Neural cell (in vitro differentiated cells): ENCODE results near the gene NUTM2B. TPM values are rescaled to one million over a fixed set of nuclear protein-coding genes. Genes with fewer than 3 reads are reported as not detected.
"Not testable (repeated sequence)": the region's sequence is repeated elsewhere in the genome, so short reads cannot be mapped to it uniquely, and the experiment has no call there.

Experiments used
- H2AFZ ChIP-seq: fragments of 200-600, 300-800 bp; sonication (generic), shearing (Covaris generic); 2 replicates; pipeline ENCODE4 v1.6.0; 2014; ENCODE audit warnings: low read depth, mild to moderate bottlenecking, antibody characterized with exemption, low read length, moderate library complexity
- H3F3A ChIP-seq: fragments of 200-600 bp; shearing (Covaris generic); 2 replicates; pipeline ENCODE4 v1.6.1; 2016; ENCODE audit warnings: mild to moderate bottlenecking, moderate library complexity, mixed read lengths, antibody characterized with exemption, low read length; ENCODE audit not compliant: insufficient read depth, poor library complexity, severe bottlenecking
- H3K27ac ChIP-seq: fragments of 200-600, 300-800 bp; sonication (generic), shearing (Covaris generic); 2 replicates; pipeline ENCODE4 v1.5.1; 2014; ENCODE audit warnings: mild to moderate bottlenecking, low read length, moderate library complexity
- H3K27me3 ChIP-seq: fragments of 300-800, 200-600 bp; sonication (generic), shearing (Covaris generic); 2 replicates; pipeline ENCODE4 v1.6.0; 2014; ENCODE audit warnings: mild to moderate bottlenecking, low read depth, low read length, moderate library complexity; ENCODE audit not compliant: insufficient read depth
- H3K36me3 ChIP-seq: fragments of 300-800, 200-600 bp; sonication (generic), shearing (Covaris generic); 2 replicates; pipeline ENCODE4 v1.5.1; 2014; ENCODE audit warnings: mild to moderate bottlenecking, antibody characterized with exemption, low read length, moderate library complexity; ENCODE audit not compliant: insufficient read depth
- H3K4me2 ChIP-seq: fragments of 300-800, 200-600 bp; sonication (generic), shearing (Covaris generic); 2 replicates; pipeline ENCODE4 v1.6.0; 2014; ENCODE audit warnings: mild to moderate bottlenecking, low read length
- H3K4me3 ChIP-seq: fragments of 300-800, 200-600 bp; sonication (generic), shearing (Covaris generic); 2 replicates; pipeline ENCODE4 v1.5.1; 2014; ENCODE audit warnings: mild to moderate bottlenecking, low read length, moderate library complexity
- H3K79me2 ChIP-seq: fragments of 200-600 bp; shearing (Covaris generic); replicated peaks from 2 replicates; pipeline ENCODE4 v1.6.0; 2014; ENCODE audit warnings: mild to moderate bottlenecking, low read length, moderate library complexity; ENCODE audit not compliant: insufficient read depth
- H3K9ac ChIP-seq: fragments of 300-800, 200-600 bp; sonication (generic), shearing (Covaris generic); 2 replicates; pipeline ENCODE4 v1.6.1; 2016; ENCODE audit warnings: mild to moderate bottlenecking, low read length, mixed read lengths
- H3K9me2 ChIP-seq: fragments of 200-600 bp; shearing (Covaris generic); 2 replicates; pipeline ENCODE4 v1.6.1; 2016; ENCODE audit warnings: mild to moderate bottlenecking, low read length, mixed read lengths; ENCODE audit not compliant: insufficient read depth
- H3K9me3 ChIP-seq: fragments of 200-600, 300-800 bp; sonication (generic), shearing (Covaris generic); 2 replicates; pipeline ENCODE4 v1.6.1; 2016; ENCODE audit warnings: mild to moderate bottlenecking, mixed run types, low read length, moderate library complexity, mixed read lengths
- H4K20me1 ChIP-seq: fragments of 200-600 bp; shearing (Covaris generic); 2 replicates; pipeline ENCODE4 v1.6.1; 2016; ENCODE audit warnings: mild to moderate bottlenecking, mixed run types; ENCODE audit not compliant: insufficient read depth
- polyA minus RNA-seq: library from RNA; depleted of rRNA, polyadenylated mRNA; stranded (reverse); fragments of >200 nt; gene quantifications from 2 replicates; pipeline ENCODE4 v1.2.3, GENCODE V29; 2014
- polyA plus RNA-seq: library from polyadenylated mRNA; depleted of rRNA; stranded (reverse); fragments of >200 nt; gene quantifications from 2 replicates; pipeline ENCODE4 v1.2.3, GENCODE V29; 2014

The NUTM2B gene
- polyA plus RNA-seq = 3.5 and 4.3 TPM in 2 replicates
- 3.1 and 7.1 TPM in 2 replicates for polyA minus RNA-seq

DNA sequence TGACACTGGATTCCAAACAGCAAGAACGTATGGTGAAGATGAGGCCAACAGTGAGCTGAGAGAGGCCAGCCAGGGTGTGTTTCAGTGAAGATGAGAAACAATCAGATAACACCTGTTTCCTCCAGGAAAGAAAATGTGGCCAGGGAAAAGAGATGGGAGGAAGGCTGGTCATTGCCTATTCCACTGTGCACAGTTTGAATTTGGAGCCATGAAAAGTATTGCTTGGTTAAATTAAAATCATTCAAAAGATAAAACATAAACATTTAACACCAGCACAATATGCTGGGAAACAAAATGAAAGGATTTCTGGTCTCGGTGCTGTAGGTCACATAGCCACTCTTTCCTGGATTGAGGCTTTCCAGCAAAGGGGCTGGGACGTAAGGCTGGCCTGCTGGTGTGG, at the start of gene NUTM2B:
NUTM2B (plus strand) TSS at position 301 of the 400 bp plus-strand sequence. CDS start 383 bp downstream, outside the sequence.
- not testable (repeated sequence) for H3K36me3 ChIP-seq, H4K20me1 ChIP-seq, H3K27me3 ChIP-seq, H3K9me3 ChIP-seq, H3F3A ChIP-seq, H3K4me2 ChIP-seq, H3K9ac ChIP-seq, H3K9me2 ChIP-seq, H3K79me2 ChIP-seq, H3K27ac ChIP-seq, H2AFZ ChIP-seq, H3K4me3 ChIP-seq

DNA sequence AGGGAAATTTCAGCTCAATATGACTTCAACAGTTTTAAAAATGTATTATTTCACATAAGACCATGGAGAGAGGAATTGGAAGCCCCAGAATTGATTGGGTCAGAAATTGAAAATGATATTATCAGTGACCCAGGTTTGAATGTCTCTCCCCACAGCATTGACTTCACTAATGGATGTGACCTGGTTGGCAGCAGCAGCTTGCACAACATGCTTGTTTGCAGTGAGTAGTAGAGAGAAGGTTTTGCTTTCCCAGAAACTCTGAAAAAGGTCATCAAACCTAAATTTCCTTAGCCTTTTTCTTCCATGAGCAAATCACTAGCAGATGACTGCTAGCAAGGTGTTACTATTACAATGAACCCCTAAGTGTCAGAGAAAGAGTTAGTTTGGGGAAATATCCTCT, 39.7 kb upstream of the NUTM2B start:
- not testable (repeated sequence) for H3K36me3 ChIP-seq, H4K20me1 ChIP-seq, H2AFZ ChIP-seq, H3K9me2 ChIP-seq, H3K27ac ChIP-seq, H3K79me2 ChIP-seq, H3K9me3 ChIP-seq, H3K9ac ChIP-seq, H3K4me2 ChIP-seq, H3K4me3 ChIP-seq, H3K27me3 ChIP-seq, H3F3A ChIP-seq

- H3K27ac ChIP-seq, H3F3A ChIP-seq: not testable (repeated sequence)
Observed at GRCh38 chr10:79664686-79665085, 38.3 kb upstream of the NUTM2B start.

GRCh38 chr10:79669248-79669788, 33.7 kb upstream of the NUTM2B start:
- H3K79me2 ChIP-seq, H3K4me3 ChIP-seq, H3K27ac ChIP-seq, H3K27me3 ChIP-seq, H3K9me3 ChIP-seq, H4K20me1 ChIP-seq, H3K36me3 ChIP-seq, H3F3A ChIP-seq, H3K9ac ChIP-seq, H3K4me2 ChIP-seq, H3K9me2 ChIP-seq, H2AFZ ChIP-seq: not testable (repeated sequence)

More at GRCh38 chr10:79664686-79665085, 38.3 kb upstream of the NUTM2B start:
- H3K27me3 ChIP-seq, H2AFZ ChIP-seq, H4K20me1 ChIP-seq, H3K9ac ChIP-seq, H3K4me3 ChIP-seq, H3K36me3 ChIP-seq, H3K9me3 ChIP-seq, H3K4me2 ChIP-seq, H3K79me2 ChIP-seq, H3K9me2 ChIP-seq: not testable (repeated sequence)

GRCh38 chr10:79674878-79675277, 28.1 kb upstream of the NUTM2B start:
- H3K9me3 ChIP-seq = not testable (repeated sequence)

GRCh38 chr10:79683026-79683883, 19.8 kb upstream of the NUTM2B start:
- H2AFZ ChIP-seq, H4K20me1 ChIP-seq, H3K4me2 ChIP-seq, H3K36me3 ChIP-seq, H3K9ac ChIP-seq, H3F3A ChIP-seq, H3K9me3 ChIP-seq, H3K27me3 ChIP-seq, H3K27ac ChIP-seq, H3K9me2 ChIP-seq, H3K79me2 ChIP-seq, H3K4me3 ChIP-seq: not testable (repeated sequence)

More at GRCh38 chr10:79674878-79675277, 28.1 kb upstream of the NUTM2B start:
- H3K4me2 ChIP-seq, H3K9ac ChIP-seq, H3K4me3 ChIP-seq, H2AFZ ChIP-seq, H3K27me3 ChIP-seq, H3K27ac ChIP-seq, H4K20me1 ChIP-seq, H3K79me2 ChIP-seq, H3K36me3 ChIP-seq, H3K9me2 ChIP-seq, H3F3A ChIP-seq: not testable (repeated sequence)

DNA sequence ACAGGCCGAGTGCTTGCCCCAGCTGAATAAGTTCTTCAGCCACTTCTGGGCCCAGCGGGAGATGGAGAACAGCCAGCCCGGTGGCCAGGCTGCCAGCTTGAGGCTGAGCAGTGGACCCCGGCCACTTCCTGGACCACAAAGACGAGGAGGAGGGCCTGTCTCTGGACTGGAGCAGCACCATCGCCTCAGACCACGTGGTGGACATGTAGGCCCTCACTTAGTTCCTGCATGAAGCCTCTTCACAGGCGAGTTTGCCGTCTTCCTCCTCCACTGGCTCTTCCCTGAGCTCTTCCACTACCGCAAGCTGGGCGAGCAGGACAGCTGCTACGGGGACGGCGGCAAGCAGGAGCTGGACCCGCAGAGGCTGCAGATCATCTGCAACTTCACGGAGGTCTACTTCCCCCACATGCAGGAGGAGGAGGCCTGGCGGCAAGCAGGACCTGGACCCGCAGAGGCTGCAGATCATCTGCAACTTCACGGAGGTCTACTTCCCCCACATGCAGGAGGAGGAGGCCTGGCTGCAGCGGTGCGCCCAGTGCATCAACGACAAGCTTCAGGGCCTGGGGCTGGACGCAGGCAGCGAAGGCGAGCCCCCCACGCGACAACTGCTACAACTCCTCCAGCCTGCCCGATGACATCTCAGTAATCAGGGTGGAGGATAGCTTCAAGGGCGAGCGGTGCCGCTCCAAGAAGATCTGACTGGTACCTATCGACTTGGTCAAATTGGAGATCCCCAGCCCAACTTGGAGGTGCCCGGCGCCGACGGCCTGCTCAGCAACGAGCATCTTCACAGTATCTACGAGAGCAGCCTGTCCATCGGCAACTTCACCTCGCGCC, 18.9 kb upstream of the NUTM2B start:
- H2AFZ ChIP-seq, H3K9me3 ChIP-seq, H3K27me3 ChIP-seq, H3K9ac ChIP-seq, H3K4me3 ChIP-seq, H3K79me2 ChIP-seq, H3K36me3 ChIP-seq, H3K9me2 ChIP-seq, H4K20me1 ChIP-seq, H3F3A ChIP-seq, H3K4me2 ChIP-seq, H3K27ac ChIP-seq: not testable (repeated sequence)
